ENCODE data around the gene NFAM1.

Gene NFAM1

GRCh38 chr22:42383851-42384417, 48.3 kb downstream of the NFAM1 start:
- no peak for DNase-seq (ENCODE audit: low read depth, low spot score)

DNA sequence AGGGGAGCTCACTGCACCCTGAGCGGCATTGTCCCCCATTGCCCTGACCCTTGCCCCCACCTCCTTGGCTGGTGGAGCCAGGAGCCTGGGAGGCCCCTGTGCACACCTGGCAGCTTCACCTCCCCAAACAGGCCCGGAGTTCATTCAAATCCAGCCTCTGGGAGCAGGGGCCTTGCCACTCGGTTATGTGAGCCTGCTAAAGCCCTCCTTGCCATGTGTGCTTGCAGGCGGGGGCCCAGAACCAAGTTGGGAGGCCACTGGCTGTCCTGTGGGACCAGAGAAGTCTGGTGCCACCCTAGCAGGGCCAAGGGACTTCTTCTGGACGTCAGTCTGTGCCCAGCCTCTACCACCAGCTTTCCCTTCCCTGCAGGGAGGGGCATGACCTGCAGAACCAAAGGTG, 48.9 kb downstream of the NFAM1 start:
- DNase-seq (ENCODE audit: low read depth, low spot score): no peak

DNA sequence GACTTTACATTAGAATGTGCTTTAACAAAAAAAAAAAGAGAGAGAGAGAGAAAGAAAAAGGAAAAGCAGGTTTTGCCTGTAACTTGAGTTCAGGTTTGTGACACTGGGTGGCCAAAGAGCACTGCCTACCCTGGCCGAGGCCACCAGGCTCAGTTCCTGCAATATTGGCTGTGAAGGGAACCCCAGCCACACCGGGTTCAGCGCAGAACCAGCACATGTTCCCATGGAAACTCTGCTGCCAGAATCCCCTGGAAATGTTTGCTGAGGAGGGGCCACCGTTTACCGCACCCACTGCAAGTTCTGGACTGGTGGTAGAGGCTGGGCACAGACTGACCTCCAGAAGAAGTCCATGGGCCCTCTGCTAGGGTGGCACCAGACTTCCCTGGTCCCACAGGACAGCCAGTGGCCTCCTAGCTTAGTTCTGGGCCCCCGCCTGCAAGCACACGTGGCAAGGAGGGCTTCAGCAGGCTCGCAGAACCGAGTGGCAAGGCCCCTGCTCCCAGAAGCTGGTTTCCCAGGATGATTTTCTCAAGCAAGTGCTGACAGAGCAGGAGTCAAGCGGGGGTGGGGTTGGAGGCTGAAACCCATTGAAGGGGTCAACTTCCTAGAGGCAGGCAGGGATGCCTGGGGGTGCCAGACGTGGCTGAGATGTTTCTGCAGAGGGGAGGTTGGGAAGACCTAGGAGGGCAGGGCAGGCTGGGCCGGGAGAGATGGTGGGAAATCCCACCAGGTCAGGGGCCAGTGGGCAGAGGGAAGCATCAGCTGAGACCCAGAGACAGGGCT, 51.2 kb downstream of the NFAM1 start:
- no peak for DNase-seq (ENCODE audit: low read depth, low spot score)

DNA sequence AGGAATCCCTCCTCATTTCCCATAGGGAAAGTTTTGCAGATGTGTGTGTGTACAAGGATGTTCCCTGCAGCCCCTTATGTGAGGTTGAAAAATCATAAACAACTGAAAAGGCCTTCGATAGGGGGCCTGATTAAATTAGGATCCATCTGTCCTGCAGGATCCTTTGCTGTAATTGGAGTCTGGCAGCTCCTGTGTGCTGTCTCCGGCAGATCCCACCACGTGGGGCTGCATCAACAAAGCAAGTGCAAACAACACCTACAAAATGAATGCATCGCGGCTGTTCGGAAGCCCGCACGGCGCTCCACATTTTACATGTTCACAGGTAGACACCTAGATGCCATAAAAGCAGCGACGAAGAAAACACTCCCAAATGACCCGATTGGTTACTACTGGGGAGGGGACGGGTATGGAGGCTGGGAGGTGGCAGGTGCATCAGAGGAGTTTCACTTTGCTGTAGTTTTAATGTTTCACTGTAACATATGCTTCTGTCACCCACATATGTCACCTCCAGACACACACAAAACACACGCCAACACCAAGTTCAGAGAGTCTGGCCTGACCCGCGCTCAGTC, 52.2 kb downstream of the NFAM1 start:
- no peak for DNase-seq (ENCODE audit: low read depth, low spot score)

GRCh38 chr22:42376711-42377554, 55.3 kb downstream of the NFAM1 start:
- DNase-seq (ENCODE audit: low read depth, low spot score): no peak

- DNase-seq (ENCODE audit: low read depth, low spot score): no peak
Observed at GRCh38 chr22:42375982-42376381, 56.2 kb downstream of the NFAM1 start.

DNA sequence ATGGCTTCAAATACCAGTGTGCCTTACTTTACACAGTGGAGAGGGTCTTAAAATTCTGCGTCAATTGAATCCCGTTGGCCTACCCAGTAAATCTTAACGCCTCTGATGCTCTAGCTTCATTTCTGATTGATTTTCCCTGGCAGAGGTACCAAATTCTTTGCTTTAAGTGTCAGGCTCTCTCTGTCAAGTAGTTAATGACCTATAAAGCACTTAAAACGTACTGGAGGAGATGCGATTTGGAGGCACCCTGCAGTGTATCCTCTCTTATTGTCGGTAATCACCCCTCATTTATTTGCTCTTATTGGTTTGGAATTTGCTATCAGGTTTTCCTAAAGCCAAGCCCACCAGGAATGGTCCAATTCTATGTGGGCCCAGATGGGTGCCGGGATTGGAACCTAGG, 59.2 kb downstream of the NFAM1 start:
- no peak for DNase-seq (ENCODE audit: low read depth, low spot score)

DNA sequence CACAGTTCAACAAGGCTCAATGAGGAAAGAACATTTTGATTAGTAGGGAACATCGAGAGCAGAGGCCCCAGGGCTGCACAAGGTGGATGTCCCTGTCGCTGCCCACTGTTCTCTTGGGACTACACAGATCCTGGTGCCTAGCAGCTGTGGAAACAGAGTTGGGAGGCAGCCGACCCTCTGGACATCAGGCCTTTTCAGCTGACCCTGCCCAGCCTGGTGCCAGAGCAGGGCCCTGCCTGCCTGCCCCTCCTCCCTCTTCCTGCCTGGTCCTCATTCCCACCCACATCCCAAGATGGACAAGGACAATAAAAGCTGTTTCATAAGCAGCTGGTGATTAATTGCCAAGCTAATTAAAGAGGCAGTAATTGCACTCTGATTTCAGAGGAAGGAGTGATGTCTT, 60.7 kb downstream of the NFAM1 start:
- no peak for DNase-seq (ENCODE audit: low read depth, low spot score)

DNA sequence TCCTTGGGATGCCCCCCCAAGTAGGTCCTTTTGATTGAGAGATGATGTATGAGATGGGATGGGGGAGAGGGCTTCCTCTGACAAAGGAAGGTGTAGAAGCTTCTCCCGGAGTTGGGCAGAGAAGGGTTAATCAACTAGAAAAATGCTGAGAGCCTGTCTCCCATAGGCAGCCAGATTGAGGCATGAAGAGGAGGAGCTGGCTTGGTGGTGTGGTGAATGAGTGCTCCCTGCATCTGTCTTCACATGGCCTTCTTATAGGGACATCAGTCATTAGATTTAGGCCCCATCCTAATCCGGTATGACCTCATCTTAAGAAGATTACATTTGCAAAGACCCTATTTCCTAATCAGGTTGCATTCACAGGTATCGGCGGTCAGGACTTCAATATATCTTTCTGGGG, 61.1 kb downstream of the NFAM1 start:
- no peak for DNase-seq (ENCODE audit: low read depth, low spot score)

GRCh38 chr22:42369250-42370041, 62.8 kb downstream of the NFAM1 start:
- DNase-seq (ENCODE audit: low read depth, low spot score): peak; percentile 49

DNA sequence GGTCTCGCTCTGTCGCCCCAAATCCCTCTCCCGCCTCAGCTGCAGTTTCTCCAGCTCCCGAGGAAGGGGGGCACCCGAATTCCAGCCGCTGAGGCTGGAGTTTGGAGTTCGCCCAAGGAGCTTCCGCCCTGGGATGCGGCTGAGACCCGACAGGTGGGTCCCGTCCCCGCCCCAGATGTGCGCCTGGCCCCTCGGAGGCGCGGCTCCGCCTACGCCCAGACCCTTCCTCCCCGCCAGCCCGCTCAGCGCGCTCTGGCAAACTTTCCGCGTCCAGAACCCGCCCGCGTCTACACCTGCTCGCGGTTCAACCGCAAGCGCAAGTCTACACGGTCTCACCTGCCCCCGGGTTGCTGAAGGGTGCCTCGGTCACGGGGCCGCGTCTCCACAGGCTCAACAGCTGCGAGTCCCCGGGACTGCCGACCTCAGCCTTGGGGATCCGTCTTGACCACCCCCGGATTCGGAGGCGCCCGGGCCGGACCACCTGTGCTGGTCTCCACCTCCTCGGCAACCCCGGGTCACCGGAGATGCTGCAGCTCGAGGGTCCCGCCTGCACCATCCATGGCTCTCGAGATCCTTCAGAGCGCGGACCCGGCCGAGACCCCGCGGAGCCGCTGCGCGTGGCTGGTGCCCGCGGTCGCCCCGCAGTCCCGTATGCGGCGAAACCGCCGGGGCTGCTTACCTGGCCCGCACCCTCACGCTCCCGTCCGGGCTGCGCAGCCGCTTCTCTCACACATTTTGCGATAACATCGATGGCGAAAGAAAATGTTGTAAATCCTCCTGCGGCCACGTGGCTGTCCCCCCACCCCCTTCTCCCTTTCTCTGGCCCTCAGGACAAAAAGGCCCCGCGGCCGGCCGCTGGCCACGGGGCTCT, 63.6 kb downstream of the NFAM1 start:
- DNase-seq (ENCODE audit: low read depth, low spot score): no peak

GRCh38 chr22:42367980-42368378, 64.2 kb downstream of the NFAM1 start:
- DNase-seq (ENCODE audit: low read depth, low spot score): no peak

GRCh38 chr22:42366806-42367581, 65.2 kb downstream of the NFAM1 start:
- no peak for DNase-seq (ENCODE audit: low read depth, low spot score)

DNA sequence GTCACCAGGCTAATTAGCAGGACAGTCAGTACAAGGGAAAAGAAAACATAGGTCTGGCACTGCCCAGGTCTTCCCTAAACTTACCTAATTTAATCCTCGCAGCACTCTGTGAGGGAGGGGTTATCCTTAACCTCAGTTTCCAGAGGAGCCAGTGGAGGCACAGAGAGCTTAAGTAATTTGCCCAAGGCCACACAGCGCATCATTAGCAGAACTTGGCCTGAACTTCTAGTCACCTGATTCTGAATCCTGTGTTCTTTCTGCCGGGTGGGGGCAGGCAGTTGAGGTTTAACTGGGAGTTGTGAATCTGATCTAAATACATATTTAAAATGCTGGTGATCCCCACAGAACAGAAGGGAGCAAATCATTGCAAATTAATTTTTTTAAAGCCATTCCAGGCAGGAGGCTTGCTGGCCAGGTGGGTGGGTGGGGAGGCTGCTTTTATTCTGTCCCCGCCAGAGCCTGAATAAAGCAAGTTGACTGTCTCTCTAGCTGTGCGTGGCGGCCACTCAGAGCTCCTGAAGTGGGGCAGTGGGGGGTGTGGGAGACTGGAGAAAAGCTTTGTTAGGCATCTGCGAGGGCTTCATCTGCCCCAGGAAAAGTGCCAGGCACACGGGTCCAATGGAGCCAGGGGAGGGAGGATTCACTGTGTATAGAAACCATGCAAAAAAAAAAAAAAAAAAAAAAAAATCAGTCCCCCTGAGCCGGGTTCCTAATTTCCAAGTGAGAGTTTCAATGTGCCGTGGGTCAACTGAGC, 66.1 kb downstream of the NFAM1 start:
- no peak for DNase-seq (ENCODE audit: low read depth, low spot score)

DNA sequence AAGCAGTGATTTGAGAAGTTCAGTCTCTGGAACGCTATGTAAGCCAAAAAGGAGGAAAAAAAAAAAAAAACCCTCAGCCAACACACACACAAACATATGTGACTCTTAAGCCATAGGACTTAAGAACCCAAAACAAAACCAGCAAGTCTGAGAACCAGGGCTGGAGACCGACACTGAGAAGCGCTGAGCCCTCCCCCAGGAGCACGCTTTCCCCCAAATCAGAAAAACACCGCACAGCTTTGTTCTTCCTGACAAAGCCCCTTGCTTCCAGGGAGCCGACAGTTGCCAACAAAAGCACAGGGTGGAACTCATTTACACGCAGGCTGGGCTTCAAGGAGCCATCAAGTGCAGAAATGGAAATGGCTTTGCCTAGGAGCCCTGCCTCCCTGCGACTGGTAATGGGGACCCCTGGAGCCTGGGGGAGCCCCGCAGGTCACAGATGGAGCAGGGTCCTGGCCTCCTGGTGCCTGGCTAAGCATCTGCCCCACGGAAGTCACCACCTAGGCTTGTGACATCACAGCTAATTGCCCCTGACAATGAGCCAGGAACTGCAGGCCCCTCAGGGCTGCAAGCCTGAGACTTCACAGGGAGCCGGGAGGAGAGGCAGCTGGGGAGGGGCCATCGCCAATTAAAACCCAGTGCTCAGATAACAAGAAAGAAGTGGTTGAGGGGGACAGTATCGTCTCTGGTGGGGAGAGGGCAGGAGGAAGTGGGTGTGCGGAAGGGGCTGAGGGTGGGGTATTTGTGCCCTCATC, 66.9 kb downstream of the NFAM1 start:
- DNase-seq (ENCODE audit: low read depth, low spot score): no peak

DNA sequence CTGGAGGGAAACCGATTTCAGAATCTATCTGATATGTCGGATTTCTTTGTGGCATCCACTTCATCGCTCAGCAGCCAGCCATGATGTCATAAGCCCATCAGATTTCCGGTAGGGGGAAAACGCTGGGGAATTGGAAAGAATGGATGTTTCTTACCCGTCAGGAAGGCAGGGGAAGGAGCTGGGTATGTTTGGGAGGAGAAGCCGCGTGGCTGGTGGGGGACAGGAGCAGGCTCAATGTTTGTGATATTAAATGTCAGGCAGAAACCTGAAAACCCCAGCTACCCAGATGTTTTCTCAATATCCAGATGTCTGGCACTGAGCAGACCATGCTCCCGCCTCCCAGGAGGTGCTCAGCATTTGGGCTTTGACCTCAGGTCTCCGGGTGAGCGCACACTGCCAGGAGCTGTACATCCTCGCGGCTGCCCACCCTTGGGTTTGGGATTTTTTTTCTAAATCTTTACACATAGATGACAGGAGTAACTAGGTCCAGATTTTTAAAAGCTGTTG, 67.5 kb downstream of the NFAM1 start:
- no peak for DNase-seq (ENCODE audit: low read depth, low spot score)

- no peak for DNase-seq (ENCODE audit: low read depth, low spot score)
Observed at GRCh38 chr22:42363892-42364291, 68.3 kb downstream of the NFAM1 start.

DNA sequence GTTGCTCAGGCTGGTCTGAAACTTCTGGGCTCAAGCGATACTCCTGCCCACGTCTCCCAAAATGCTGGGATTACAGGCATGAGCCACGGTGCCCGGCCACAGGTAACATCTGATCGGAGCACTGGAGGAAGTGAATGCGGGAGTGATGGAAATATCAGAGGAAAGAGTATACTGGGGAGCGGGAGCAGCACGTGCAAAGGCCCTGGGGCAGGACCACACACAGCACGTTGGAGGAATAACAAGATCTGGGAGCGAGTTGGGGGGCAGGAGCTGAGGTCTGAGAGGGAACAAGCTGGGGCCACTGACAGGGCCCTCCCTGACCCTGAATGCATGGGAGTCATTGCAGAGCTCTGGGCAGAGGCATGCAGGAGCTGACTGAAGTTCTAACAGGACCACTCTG, 70.7 kb downstream of the NFAM1 start:
- no peak for DNase-seq (ENCODE audit: low read depth, low spot score)
